IPS-15b (cell line): ENCODE results near the gene HOXA4.

Experiments
- H3K27me3 ChIP-seq: one replicate; pipeline ENCODE4 v1.6.1; 2013; ENCODE audit warnings: low read length; ENCODE audit not compliant: control insufficient read depth, insufficient read depth
- H3K36me3 ChIP-seq: one replicate; pipeline ENCODE4 v1.6.1; 2013; ENCODE audit warnings: low read length; ENCODE audit not compliant: control insufficient read depth, insufficient read depth
- H3K4me1 ChIP-seq: one replicate; pipeline ENCODE4 v1.6.1; 2013; ENCODE audit warnings: mild to moderate bottlenecking, low read length; ENCODE audit not compliant: control insufficient read depth, insufficient read depth
- H3K4me3 ChIP-seq: one replicate; pipeline ENCODE4 v1.5.1; 2013; ENCODE audit warnings: low read depth, low read length
- H3K9ac ChIP-seq: one replicate; pipeline ENCODE4 v1.6.1; 2013; ENCODE audit warnings: low read depth, mild to moderate bottlenecking, low read length
- H3K9me3 ChIP-seq: one replicate; pipeline ENCODE4 v1.6.1; 2013; ENCODE audit warnings: mild to moderate bottlenecking, low read length; ENCODE audit not compliant: control insufficient read depth, insufficient read depth

HOXA4 gene

GRCh38 chr7:27122077-27122910, 8.3 kb downstream of the HOXA4 start:
- H3K9ac ChIP-seq, result no peak overlapping the region
- H3K4me3 ChIP-seq, result no peak overlapping the region
- H3K36me3 ChIP-seq, result no peaks in the 10 kb centered on the region
- no peaks in the 10 kb centered on the region for H3K9me3 ChIP-seq
- H3K27me3 ChIP-seq, result peaks cover 100% of the 10 kb centered on the region
- H3K4me1 ChIP-seq, result no peaks in the 10 kb centered on the region

- Histone ChIP-seq H3K4me1 (no peaks in the 10 kb centered on the region), H3K9ac (no peak overlapping the region), H3K4me3 (no peak overlapping the region), H3K27me3 (peaks cover 100% of the 10 kb centered on the region), H3K9me3 (no peaks in the 10 kb centered on the region), H3K36me3 (no peaks in the 10 kb centered on the region)
These were observed 8.9 kb downstream of the HOXA4 start for GRCh38 chr7:27121684-27122076.

- Histone ChIP-seq H3K4me1 (no peaks in the 10 kb centered on the region), H3K36me3 (no peaks in the 10 kb centered on the region), H3K9ac (no peak overlapping the region), H3K9me3 (no peaks in the 10 kb centered on the region), H3K27me3 (peaks cover 100% of the 10 kb centered on the region), H3K4me3 (no peak overlapping the region)
These were observed 11.1 kb downstream of the HOXA4 start for GRCh38 chr7:27119412-27119911.

GRCh38 chr7:27118580-27118979, 12.0 kb downstream of the HOXA4 start:
- Histone ChIP-seq H3K36me3 (no peaks in the 10 kb centered on the region), H3K9ac (no peak overlapping the region), H3K27me3 (peaks cover 96% of the 10 kb centered on the region), H3K4me3 (peak overlapping the region; percentile 8), H3K4me1 (no peaks in the 10 kb centered on the region), H3K9me3 (no peaks in the 10 kb centered on the region)

- Histone ChIP-seq H3K4me3 (peak overlapping the region; percentile 13), H3K9me3 (no peaks in the 10 kb centered on the region), H3K27me3 (peaks cover 96% of the 10 kb centered on the region), H3K9ac (no peak overlapping the region), H3K36me3 (no peaks in the 10 kb centered on the region), H3K4me1 (peaks cover 1% of the 10 kb centered on the region)
These were observed 12.6 kb downstream of the HOXA4 start for GRCh38 chr7:27117887-27118491.

GRCh38 chr7:27116962-27117886, 13.3 kb downstream of the HOXA4 start:
- no peaks in the 10 kb centered on the region for H3K36me3 ChIP-seq
- H3K9ac ChIP-seq, result no peak overlapping the region
- peak overlapping the region; percentile 13 for H3K4me3 ChIP-seq
- H3K27me3 ChIP-seq, result peaks cover 96% of the 10 kb centered on the region
- H3K4me1 ChIP-seq, result peaks cover 3% of the 10 kb centered on the region
- H3K9me3 ChIP-seq, result no peaks in the 10 kb centered on the region

GRCh38 chr7:27116031-27116961, 14.3 kb downstream of the HOXA4 start:
- H3K27me3 ChIP-seq, result peaks cover 96% of the 10 kb centered on the region
- H3K9ac ChIP-seq, result no peak overlapping the region
- no peak overlapping the region for H3K4me3 ChIP-seq
- peaks cover 3% of the 10 kb centered on the region for H3K4me1 ChIP-seq
- H3K36me3 ChIP-seq, result no peaks in the 10 kb centered on the region
- no peaks in the 10 kb centered on the region for H3K9me3 ChIP-seq

GRCh38 chr7:27115221-27116026, 15.1 kb downstream of the HOXA4 start:
- H3K4me1 ChIP-seq, result peaks cover 3% of the 10 kb centered on the region
- peaks cover 96% of the 10 kb centered on the region for H3K27me3 ChIP-seq
- H3K36me3 ChIP-seq, result no peaks in the 10 kb centered on the region
- H3K9me3 ChIP-seq, result no peaks in the 10 kb centered on the region
- no peak overlapping the region for H3K9ac ChIP-seq
- H3K4me3 ChIP-seq, result peak overlapping the region; percentile 22

- Histone ChIP-seq H3K9ac (no peak overlapping the region), H3K4me1 (peaks cover 3% of the 10 kb centered on the region), H3K27me3 (peaks cover 96% of the 10 kb centered on the region), H3K9me3 (no peaks in the 10 kb centered on the region), H3K4me3 (no peak overlapping the region), H3K36me3 (no peaks in the 10 kb centered on the region)
These were observed 15.7 kb downstream of the HOXA4 start for GRCh38 chr7:27114881-27115220.

GRCh38 chr7:27113991-27114769, 16.4 kb downstream of the HOXA4 start:
- Histone ChIP-seq H3K36me3 (no peaks in the 10 kb centered on the region), H3K4me1 (peaks cover 3% of the 10 kb centered on the region), H3K27me3 (peaks cover 96% of the 10 kb centered on the region), H3K9me3 (no peaks in the 10 kb centered on the region), H3K4me3 (no peak overlapping the region), H3K9ac (no peak overlapping the region)
